Measurements from ENCODE around the gene CCL1.
A peak's percentile ranks its signal among the peaks of the same experiment; 100 is the strongest.

The CCL1 gene

DNA sequence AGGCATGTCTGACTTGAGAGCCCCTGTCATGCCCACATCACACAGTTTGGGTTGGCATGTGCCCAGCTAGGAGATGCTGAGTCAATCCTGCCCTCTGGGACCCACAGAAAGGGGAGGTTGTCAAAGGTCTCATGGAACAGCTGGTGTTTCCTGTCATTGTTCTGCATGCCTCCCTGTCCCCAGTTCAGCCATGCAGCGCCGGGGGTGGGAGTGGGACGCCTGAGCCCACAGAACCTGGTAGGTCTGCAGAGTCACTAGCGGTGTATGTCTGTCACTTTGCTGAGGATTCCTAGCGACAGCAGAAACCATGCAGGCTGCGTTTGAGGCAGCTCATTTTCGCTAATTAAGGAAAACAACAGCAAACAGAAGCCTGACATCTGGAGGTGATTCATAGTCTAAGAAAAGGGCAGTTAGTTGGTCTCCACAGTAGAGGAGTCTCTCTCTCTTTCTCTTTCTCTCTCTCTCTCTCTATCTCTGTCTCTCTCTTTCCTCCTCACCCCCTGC, 19.6 kb upstream of the CCL1 start:
- no peak for DNase-seq

DNA sequence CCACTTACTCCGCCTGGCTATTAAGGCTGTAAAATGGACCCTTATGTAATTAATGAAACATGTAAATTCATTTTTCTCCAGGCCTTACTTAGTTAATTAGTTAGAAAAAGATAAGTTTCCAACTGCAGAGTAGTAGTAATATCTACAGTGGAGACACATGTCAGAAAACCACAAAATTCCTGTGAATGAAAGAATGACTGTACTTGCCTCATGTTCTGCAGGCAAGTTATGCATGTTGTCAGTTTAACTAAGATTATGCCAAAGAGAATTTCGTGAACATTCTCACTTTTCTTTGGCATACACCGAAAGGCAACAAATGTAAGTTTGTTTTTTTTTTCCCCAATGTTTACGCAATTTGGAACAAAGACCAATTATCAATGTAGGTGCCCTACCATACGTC, 16.8 kb upstream of the CCL1 start:
- DNase-seq, result no peak

DNA sequence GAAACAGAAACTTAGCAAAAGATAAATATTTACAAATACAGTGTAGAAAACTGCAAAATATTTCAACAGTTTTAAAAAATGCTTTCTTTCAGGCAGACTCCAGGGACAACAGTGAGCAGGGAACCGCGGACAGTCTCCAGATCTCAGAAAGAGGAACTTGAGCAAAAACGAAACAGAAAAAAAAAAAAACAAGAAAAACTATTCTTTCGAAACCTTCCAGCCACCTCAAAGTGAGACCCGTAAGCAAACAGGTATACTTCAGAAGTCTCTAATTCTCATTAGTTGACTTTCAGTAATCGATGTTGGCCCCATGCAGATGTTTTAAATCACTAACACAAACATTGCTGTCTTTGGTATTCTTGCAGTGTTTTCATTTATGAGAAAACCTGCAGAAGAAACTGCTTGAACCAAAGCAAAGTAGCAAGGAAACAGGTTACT, 15.7 kb upstream of the CCL1 start:
- DNase-seq, result no peak

DNA sequence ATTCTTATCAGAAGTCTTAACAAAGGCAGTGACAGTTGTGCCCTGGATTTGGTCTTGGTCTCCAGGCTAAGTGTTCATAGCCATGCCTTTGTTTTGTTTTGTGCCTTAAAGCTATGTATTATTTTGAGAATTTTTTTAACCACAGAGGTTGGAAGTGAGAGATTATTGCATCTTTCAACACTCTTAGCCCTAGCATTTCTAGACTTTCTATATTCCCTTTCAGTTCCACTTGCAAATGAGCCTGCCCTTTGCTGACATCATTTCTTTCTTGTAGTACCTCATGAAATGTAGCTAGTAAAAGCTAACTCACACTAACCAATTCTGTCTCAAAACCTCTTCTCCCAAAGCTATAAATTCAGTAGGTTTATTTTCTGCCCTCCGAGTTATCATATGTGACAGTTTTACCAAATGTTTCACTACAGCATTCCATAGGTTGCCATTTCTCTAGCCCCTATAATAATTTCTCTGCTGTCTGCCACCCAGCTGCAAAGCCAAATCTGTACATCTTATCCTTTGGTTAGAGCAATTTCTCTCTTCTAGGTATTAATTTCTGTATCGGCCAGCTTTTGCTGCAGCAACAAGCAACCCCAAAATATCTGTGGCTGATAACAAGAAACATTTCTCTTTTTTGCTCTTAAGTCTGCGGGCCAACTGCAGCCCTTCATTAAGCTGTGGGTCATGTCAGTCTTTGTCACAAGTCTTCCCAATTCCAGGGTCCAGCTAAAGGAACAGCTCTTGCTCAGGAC, 14.2 kb upstream of the CCL1 start:
- DNase-seq, result no peak

DNA sequence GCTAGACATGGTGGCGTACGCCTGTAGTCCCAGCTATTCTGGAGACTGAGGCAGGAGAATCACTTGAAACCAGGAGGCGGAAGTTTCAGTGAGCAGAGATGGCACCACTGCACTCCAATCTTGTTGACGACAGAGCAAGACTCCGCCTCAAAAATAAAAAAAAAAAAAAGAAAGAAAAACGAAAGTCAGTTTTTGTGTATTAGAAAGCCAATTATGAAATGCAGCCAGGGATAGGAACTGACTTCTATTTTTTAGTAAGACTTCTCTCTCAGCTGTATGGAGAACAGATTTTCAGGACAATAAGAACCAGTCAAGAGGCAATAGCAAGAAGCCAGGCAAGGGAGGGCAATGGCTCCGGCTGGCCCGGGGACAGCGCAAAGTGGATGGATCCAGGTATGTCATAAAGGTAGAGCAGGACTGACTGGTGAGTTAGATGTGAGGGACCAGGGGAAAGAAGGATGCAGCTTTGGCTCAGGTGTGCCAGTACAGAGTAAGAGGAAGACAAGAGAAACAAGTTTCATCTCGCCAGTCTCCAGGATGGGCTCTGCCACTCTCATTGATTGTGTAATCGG, 12.5 kb upstream of the CCL1 start:
- DNase-seq, result no peak

DNA sequence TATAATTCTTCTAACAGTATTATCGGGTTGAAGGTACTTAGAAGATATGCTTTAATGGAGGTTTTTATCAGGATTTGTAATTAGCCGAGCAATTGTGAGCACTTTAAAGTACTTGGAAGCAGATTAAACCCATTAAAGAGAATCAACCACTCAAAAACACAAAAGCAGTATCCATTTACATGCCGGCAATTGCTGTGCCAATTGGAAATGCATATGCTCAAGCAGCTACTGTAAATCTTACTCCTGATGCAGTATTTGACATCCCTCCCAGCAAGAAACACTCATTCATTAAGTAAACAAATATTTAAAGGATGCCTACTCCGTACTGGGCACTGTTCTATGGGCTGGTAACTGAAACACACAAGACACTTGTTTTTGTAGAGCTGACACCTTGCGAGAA, 11.4 kb upstream of the CCL1 start:
- DNase-seq, result no peak

DNA sequence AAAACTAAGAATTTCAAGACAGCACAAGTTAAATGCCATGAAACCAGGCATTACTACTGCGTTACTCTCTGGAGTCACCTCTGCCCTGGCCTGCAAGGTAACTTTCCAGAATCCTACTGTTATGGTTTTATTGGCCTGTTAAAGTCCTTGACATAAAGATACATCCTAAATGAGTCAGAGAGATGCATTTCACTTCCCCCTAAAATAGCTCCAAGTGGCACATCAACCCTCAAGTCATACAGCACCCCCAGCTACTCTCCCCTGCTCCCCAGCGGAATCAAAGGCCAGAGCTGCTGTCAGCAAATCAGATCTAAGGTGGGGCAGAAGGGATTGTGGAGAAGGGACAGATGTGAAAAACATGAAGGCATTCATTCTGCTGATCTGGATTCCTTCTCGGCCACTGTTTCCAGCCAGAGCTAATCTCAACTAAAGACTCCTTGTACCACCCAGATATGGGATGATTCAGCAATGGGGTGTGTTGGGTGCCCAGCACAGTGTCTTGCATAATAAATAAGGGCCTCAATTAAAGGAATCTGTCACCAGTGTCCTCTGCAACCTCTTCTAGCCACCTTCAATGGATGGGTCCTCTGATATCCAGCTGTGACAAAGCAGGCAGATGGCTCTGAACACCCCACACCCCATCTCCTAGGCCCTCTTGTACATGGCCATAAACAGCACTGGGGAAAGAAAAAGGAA, 8.5 kb upstream of the CCL1 start:
- DNase-seq, result no peak

DNA sequence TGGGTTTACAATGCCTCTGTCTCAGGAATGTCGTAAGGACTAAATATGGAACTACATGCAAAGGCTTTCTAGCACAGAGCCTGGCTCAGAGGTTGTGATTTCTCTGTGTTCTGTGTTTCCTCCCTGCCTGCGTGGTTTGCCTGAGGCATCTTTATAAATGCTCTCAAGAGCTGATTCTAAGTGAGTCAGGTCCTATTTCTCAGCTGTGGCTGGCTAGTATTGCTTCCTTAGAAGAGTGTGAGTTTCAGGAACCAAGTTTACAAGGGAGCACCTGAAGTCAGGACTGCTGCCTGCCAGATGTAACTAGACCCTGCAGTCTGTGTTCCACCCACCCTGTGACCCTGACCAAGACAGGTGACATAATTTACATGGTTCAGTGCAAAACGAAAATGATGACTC, 8.0 kb upstream of the CCL1 start:
- DNase-seq, result no peak

DNA sequence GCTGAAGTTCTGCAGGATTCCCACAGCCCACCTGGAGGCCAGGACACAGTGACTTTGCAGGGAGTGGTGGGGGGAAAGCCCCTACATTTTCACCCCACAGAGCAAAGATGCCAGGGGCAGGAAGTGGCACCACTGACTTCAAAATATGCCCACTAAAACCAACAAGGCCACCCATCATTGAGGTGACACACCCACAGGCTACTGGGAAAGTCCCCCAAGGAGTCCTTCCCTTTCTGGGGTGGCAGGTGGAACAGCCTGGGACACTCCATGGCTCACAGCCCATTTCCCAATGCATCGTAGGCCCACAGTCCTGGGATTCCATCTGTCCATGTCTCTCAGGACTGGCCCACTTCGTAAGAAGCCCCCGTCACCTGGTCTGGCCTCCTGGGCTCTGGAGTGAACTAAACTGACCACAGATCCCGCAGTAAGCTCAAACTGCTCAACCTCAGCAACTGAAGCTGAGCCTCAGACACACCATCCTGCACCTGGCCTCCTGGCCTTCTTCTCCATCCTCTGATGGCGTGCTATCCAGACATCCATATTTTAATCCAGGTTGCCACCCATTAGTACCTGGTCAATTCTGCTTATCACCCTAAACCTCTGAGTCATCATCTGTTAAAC, 7.5 kb upstream of the CCL1 start:
- DNase-seq, result no peak

DNA sequence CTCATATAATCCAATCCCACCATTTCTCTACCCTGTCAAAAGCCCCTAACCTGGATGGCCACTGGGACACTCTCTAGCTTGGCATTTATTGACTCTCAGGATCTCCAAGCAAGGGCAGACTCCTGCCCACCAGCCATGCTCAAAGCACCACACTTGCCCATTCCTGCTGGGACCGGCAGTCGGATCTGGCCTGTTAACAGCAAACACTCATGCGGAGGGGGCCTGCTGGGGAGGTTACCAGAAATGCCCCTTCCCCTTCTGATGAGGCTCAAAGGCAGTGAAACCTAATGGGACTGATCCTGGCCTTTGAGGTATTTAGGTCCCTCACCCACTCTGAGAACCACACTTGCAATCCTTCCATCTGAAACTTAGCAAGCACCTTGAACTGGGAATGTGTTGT, 6.5 kb upstream of the CCL1 start:
- DNase-seq, result no peak

DNA sequence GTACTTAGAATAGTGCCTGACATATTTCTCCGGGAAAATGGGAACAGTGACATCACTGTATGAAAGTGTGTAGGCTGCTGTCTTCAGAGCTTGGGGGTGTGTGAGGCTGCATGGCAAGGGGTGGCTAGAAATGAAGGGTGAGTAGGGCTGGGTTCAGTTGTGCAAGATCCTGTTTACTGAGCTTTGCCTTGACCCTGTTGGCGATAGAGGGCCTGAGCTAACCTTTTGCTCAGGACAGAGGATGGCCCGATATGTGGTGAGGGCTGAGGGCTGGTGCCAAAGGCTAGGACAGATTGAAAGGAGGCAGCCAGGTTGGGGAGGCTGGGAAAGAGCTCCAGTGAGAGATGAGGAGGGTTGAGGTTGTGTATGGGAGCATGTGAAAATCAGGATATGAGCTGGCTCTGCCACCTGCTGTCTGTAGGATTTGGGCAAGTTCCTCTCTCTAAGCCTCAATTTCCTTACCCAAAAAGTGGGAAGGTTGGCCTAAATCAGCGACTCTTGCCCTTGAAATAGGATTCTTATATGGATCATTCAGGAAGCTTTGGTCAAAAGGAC, 6.0 kb upstream of the CCL1 start:
- DNase-seq, result no peak

DNA sequence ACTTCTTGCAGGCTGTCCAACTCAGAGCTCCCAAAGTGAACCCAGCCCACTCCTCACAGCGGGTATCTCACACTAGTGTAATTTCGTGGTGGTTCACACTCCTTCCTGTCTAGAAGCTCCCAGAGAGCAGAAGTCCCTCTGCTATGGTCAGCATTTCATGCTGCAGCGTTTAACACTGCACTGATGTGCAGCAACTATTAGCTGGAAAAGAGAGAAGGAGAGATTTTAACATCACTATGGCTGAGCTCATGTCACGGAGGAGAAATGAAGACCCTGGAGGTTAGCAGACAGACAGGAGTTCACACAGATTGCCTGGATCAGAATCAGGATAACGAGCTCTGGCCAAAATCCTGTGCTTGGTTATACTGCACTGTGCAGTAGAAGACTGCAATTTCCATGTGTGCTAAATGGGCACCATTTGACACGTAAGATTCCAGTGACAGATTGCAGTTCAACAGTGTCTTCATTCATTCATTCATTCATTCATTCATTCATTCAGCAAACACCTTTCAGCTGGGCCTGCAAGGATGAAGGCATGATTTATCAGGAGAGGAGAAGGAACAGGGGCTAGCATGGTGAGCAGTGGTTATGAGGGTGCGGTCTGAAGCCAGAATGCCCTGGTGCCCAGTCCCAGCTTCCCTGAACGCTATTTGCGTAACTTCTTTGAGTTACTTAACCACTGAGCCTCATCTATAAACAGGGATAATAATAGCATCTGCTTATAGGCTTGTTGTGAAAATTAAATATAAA, 5.3 kb upstream of the CCL1 start:
- DNase-seq, result no peak

DNA sequence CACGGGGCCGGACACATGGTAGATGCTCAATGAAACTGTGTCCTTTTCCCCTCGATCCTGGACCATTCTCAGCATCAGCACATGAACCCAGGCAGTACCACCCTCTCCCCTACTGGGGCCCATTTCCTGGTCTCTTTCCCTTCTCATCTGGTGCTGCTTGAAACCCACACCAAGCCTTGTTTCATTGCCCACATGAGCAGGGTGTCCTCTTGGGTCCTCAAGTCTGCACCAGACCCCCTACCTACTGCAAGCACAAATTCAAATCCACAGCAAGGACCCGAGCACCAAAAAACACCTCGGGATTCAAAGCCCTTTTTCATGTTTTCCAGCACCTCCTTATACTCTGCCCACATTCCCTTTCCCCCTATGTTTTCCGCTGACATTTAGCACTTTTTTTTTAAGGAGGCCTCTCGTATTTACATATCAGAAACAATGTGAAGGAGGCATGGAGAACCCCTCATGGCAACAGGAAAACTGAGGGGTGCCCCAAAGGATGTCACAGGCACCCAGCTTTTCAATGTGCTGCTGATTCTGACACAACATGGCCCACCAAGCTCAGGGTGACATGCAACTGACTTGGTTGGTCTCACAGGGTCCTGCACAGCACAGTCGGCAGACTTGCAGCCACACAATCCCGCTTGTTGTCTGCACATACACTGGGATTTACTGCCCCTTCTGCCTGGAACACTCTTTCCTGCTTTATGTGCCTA, 4.6 kb upstream of the CCL1 start:
- DNase-seq, result no peak

DNA sequence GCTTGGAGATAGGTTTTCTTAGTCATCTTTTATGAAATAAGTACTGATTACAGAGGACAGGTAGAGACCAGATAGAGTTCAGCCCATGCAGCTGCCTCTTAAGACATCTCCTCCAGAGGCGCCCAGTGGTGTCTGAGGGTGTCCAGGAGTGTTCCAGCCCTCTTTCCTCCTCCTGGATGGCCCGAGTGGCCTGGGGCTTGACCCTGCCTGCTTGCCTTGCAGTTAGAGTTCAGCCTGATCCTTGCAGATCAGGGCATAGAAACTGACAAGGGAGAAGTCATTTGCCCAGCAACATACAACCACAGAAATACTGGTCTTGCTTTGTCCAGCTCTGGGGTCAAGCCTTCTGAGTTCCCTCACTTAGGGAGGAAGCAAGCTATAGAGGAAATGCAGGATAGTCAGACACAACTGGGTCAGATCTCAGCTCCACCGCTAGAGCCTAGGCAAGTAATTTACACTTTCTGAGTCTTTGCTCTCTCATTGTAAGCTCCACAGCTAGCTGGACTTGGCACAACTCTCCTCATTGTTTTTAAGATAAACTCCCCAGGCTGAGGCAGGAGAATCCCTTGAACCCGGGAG, 3.6 kb upstream of the CCL1 start:
- DNase-seq, result no peak

DNA sequence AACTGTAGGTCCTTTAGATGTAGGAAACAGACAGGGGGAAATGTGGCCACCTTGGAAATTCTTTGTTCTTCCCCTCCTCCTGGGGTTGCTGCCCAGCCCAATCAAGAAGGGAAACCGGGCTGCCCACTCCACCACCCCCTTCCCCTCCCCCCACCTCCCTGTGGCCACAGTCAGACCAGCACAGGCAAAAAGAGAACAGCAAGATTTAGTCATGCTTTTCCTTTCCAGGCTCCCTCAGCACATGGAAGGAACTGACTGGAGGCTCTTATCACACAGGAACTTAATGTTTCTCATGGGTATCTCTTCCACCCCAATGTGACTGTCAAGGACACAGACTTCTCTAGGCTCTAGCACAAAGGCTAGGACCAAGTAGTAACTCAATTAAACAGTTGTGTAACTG, 3.0 kb upstream of the CCL1 start:
- DNase-seq, result no peak

DNA sequence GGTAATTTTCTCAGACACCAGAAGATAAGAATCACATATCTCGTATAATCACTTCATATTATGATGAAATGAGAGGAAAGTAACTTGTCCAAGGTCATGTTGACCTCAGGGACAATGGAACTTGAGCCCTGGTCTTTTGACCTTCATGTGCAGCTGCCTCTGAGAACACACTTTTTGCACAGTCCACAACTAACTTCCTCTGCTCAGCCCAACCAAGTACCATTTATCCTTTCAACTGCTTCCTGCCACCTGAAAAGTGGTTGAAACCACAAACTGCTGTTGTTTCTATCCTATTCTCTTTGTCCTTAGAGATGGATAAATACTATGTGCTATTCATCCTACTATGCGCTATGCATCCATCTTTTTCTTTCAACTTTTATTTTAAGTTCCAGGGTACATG, 2.3 kb upstream of the CCL1 start:
- DNase-seq, result no peak

DNA sequence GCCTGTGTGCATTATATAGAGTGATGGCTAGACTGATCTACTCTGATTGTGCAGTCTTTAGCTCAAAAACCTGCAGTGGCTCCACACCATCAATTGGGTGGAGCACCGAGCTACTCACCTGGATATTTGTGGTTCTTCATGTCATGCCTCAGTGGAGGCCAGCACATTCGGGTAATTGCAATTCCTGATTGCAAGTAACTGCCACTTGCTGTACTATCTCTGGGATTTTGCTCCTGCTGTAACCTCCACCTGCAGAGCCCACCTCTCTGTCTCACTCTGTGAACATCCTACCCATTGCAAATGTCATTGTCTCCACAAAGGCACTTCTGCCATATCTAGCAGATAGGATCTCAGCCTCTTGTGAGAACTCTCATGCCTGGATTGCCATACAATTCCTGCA, 1.7 kb upstream of the CCL1 start:
- DNase-seq, result no peak

DNA sequence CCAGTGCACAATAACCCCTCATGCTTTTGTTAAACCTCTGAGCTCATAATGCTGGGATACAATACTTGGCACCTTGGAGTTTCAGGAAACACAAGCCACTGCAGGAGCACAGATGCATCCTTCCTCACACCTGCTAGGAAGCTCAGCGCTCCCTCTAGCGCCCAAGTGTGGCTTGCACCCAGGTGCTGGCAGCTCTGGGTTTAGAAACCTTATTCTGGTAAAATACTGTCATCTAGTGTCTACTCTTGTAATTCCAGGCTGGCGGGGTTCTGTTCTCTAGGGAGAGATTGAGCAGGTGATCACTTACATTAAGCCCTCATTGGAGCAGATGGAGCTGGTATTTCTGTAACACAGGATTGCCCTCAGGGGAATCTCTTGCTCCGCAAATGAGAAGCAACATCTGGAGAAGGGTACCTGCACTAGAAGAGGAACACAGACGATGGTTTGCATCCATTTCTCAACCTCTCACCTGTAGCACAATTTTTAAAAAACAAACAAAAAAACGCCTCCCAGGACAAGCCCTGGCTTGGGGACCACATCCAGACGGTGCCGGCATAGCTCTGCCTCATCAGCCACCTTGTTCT, 1.5 kb downstream of the CCL1 start:
- peak; percentile 85 for DNase-seq

DNA sequence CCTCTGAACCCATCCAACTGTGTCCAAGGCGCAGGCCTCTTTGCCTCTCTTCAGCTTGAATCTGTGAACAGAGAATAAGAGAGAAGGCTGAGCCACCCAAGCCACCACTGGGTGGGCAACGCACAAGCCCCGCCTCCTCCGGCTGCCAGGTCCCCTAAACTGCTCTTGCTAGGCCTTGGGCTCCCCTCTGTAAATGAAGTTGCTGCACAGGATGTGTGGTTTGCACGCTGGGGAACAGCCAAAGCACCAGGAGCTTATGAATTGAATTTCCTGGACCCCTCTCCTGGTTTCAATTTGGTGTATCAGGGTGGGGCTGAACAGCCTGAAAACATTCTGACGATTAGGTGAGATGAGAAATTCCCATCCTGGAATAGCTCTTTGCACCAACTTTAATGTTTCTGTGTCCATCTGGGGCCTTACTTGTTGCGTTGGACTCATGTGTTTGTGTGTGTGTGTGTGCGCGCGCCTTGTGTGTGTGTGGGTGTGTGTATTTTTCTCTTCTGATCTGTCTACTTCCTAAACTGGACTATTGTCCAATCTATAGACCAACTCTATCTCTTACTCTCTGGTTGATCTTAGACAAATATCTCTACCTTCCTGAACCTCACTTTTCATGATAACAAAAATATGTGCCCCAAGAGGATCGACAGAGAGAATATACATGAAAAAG, 2.3 kb downstream of the CCL1 start:
- no peak for DNase-seq

DNA sequence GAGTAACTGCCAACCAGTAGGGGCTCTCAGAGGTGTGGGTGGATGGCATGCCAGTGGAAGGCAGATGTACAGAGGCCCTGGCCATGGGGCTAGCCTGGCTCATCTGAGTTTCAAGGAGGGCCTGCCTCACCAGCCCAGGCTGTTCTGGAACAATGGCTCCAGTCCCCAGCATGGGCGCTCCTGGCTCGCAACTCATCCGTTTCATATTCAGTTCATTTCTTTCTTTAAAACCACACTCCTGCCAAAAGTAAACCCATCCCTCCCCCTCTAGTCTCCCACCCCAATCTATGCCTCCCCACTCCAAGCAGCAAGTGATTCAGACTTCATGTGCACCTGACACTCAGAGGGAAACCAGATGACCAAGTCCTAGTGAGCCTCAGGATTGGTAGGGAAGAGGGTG, 4.4 kb downstream of the CCL1 start:
- no peak for DNase-seq

DNA sequence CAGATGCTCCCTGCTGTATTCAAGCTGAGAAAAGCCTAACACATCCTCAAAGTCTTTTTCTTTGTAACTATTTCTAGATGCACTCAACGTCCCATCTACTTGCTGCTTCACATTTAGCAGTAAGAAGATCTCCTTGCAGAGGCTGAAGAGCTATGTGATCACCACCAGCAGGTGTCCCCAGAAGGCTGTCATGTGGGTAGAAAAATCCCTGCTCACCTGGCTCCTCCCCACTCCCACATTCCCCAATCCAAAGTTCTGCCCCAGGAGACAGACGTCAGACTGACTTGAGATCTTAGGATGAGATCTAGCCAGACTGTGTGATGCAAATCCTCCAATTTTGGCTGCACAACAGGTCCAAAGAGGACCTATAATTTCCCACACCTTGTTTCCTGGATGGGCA, 5.6 kb downstream of the CCL1 start:
- DNase-seq, result no peak
